ENCODE measurements around the gene HBA1.

HBA1 gene

DNA sequence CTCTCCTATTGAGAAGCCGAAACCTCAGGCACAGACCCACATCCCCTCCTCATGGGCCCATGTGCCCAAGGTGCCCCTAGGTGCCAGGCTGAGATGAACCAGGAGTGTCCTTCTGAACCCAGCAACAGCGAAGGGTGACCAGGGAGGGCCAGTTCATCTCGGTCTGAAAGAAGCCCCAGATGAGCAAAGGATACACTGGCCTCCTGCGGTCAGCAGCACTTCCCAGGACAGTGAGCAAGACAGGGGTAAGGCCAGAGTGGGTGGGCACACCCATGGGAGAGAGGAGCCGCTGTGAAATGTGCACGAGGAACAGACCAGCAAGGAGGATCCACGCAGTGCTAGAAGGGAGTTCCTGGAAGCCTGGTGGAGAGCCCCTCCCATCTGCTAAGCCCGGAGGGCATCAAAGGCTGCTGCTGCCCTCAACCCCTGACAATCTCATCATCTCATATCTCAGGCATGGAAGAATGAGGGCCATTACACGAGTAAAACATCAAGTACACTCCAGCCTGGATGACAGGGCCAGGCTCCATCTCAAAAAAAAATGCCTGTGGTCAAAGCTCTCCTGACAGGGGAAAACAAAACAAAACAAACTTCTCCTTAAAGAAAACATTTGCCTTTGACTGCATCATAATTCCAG is 27.3 kb upstream of the HBA1 start:
- TF ChIP-seq NFIC (IDR thresholded peaks at IDR 0.05) = no peak
- no peak for TF ChIP-seq RAD21 (IDR thresholded peaks at IDR 0.05; ENCODE audit: low read depth)
- TF ChIP-seq ZBTB7A (IDR thresholded peaks at IDR 0.05; ENCODE audit: low read depth) = no peak

DNA sequence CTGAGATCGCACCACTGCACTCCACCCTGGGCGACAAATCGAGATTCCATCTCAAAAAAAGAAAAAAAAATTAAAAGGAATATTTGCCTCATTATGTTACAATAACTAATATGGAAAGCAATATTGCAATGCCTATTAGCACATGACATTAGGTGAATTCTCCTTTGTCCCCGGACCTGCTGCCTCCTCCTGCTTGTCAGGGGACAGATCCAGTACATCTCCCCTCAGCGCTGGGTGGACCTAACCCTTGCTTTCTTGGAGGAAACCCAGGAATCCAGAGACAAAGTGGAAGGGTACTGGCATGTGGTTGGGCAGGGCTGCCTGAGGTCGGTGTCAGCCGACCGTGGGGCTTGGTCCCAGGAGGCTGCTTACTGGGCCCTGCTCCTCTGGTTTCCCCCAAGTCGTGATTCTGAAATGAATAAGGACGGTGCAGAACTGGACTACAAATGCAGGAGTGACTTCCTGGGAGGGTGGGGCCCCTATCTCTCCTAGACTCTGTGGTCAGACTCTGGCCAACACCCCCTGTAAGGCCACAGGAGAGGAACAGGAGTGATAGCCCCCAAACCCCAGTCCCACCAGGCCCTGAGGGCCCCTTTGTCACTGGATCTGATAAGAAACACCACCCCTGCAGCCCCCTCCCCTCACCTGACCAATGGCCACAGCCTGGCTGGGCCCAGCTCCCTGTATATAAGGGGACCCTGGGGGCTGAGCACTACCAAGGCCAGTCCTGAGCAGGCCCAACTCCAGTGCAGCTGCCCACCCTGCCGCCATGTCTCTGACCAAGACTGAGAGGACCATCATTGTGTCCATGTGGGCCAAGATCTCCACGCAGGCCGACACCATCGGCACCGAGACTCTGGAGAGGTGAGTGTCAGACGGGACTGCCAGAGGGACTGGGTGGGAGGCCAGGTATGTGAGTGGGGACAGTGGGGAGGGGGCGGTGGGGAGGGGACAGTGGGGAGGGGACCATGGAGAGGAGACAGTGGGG is 24.0 kb upstream of the HBA1 start, which contains the start of gene HBZ:
Gene HBZ (plus strand): TSS at position 504 of the 988 bp plus-strand sequence. CDS start 266 bp downstream, at position 770.
- TF ChIP-seq TCF12 (IDR thresholded peaks at IDR 0.05; ENCODE audit: low read depth) = no peak
- no peak for TF ChIP-seq NFIC (IDR thresholded peaks at IDR 0.05)
- no peak for TF ChIP-seq FOXM1 (IDR thresholded peaks at IDR 0.05; ENCODE audit: borderline replicate concordance, low read depth)
- no peak for TF ChIP-seq CREB1 (IDR thresholded peaks at IDR 0.05; ENCODE audit: low read depth)
- TF ChIP-seq ZBTB7A (IDR thresholded peaks at IDR 0.05; ENCODE audit: low read depth) = no peak
- TF ChIP-seq, protein P1, sequence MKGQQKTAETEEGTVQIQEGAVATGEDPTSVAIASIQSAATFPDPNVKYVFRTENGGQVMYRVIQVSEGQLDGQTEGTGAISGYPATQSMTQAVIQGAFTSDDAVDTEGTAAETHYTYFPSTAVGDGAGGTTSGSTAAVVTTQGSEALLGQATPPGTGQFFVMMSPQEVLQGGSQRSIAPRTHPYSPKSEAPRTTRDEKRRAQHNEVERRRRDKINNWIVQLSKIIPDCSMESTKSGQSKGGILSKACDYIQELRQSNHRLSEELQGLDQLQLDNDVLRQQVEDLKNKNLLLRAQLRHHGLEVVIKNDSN (IDR thresholded peaks at IDR 0.05) = no peak
- no peak for TF ChIP-seq TAF1 (IDR thresholded peaks at IDR 0.05; ENCODE audit: low read depth)
- TF ChIP-seq, protein P2, sequence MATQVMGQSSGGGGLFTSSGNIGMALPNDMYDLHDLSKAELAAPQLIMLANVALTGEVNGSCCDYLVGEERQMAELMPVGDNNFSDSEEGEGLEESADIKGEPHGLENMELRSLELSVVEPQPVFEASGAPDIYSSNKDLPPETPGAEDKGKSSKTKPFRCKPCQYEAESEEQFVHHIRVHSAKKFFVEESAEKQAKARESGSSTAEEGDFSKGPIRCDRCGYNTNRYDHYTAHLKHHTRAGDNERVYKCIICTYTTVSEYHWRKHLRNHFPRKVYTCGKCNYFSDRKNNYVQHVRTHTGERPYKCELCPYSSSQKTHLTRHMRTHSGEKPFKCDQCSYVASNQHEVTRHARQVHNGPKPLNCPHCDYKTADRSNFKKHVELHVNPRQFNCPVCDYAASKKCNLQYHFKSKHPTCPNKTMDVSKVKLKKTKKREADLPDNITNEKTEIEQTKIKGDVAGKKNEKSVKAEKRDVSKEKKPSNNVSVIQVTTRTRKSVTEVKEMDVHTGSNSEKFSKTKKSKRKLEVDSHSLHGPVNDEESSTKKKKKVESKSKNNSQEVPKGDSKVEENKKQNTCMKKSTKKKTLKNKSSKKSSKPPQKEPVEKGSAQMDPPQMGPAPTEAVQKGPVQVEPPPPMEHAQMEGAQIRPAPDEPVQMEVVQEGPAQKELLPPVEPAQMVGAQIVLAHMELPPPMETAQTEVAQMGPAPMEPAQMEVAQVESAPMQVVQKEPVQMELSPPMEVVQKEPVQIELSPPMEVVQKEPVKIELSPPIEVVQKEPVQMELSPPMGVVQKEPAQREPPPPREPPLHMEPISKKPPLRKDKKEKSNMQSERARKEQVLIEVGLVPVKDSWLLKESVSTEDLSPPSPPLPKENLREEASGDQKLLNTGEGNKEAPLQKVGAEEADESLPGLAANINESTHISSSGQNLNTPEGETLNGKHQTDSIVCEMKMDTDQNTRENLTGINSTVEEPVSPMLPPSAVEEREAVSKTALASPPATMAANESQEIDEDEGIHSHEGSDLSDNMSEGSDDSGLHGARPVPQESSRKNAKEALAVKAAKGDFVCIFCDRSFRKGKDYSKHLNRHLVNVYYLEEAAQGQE (IDR thresholded peaks at IDR 0.05; ENCODE audit: low read depth) = no peak
- no peak for TF ChIP-seq TEAD4 (IDR thresholded peaks at IDR 0.05)
- no peak for TF ChIP-seq YY1 (IDR thresholded peaks at IDR 0.05; ENCODE audit: low read depth)
- TF ChIP-seq EGR1 (IDR thresholded peaks at IDR 0.05) = no peak
- no peak for TF ChIP-seq EP300 (IDR thresholded peaks at IDR 0.05; ENCODE audit: borderline replicate concordance)
- TF ChIP-seq CEBPB (IDR thresholded peaks at IDR 0.05) = no peak
- TF ChIP-seq, protein P3, sequence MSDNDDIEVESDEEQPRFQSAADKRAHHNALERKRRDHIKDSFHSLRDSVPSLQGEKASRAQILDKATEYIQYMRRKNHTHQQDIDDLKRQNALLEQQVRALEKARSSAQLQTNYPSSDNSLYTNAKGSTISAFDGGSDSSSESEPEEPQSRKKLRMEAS (IDR thresholded peaks at IDR 0.05) = no peak

DNA sequence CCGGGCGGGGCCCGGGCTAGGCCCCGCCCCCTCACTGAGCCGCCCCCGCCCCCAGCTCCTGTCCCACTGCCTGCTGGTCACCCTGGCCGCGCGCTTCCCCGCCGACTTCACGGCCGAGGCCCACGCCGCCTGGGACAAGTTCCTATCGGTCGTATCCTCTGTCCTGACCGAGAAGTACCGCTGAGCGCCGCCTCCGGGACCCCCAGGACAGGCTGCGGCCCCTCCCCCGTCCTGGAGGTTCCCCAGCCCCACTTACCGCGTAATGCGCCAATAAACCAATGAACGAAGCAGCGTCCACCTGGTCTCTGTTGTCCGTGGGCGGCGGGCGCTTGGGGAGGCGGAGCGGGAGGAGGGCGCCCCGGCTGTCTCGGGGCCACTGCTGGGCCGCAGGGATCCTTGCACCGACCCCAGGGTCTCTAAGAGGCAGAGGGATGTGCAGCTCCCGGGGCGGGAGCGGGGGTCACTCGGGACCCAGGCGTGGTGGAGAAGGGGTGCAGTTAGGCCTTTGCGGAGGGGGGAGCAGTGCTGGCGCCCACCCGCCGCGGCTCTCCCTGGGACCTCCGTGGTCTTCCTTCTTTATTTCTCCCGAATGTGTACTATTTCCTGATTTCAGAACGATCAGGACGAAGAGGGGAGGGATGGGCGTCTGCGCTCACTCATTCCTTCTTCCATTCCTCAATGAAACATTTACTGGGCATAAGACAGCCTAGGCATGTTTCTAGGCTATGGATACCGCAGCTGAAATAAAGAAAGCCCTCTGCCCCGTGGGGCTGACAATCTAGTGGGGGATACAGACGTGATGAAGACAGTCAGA is 22.1 kb upstream of the HBA1 start:
- TF ChIP-seq CEBPB (IDR thresholded peaks at IDR 0.05) (no peak), EGR1 (IDR thresholded peaks at IDR 0.05) (peak; percentile 75), ZBTB7A (IDR thresholded peaks at IDR 0.05; ENCODE audit: low read depth) (peak; percentile 67; the same call in 1 of the 2 replicates), TAF1 (IDR thresholded peaks at IDR 0.05; ENCODE audit: low read depth) (no peak)
- TF ChIP-seq, protein P1 (IDR thresholded peaks at IDR 0.05) = no peak
- TF ChIP-seq, protein P3 (IDR thresholded peaks at IDR 0.05) = peak; percentile 51

DNA sequence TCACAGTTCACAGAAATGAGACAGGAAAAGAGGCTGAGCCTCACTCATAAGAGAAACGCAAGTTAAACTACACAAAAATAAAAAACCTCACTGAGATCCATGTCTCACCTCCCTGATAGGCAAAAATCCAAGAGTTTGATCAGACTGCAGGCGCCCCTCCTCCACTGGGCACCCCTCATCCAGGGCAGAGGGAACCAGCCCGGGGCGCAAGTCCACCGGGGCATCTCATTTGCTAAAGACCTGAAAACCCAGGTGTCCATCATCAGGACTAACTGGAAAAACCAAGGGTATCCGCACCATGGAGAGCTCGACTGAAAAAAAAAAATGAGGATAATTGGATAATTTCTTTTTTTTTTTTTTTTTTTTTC is 21.5 kb upstream of the HBA1 start:
- TF ChIP-seq, protein P2 (IDR thresholded peaks at IDR 0.05; ENCODE audit: low read depth) = no peak
- TF ChIP-seq EP300 (IDR thresholded peaks at IDR 0.05; ENCODE audit: borderline replicate concordance) = no peak
- no peak for TF ChIP-seq ZBTB7A (IDR thresholded peaks at IDR 0.05; ENCODE audit: low read depth)
- no peak for TF ChIP-seq EGR1 (IDR thresholded peaks at IDR 0.05)
- no peak for TF ChIP-seq YY1 (IDR thresholded peaks at IDR 0.05; ENCODE audit: low read depth)
- TF ChIP-seq RAD21 (IDR thresholded peaks at IDR 0.05; ENCODE audit: low read depth) = no peak
- TF ChIP-seq CREB1 (IDR thresholded peaks at IDR 0.05; ENCODE audit: low read depth) = no peak
- TF ChIP-seq, protein P1 (IDR thresholded peaks at IDR 0.05) = no peak
- TF ChIP-seq CEBPB (IDR thresholded peaks at IDR 0.05) = no peak
- TF ChIP-seq, protein P3 (IDR thresholded peaks at IDR 0.05) = no peak
- TF ChIP-seq TAF1 (IDR thresholded peaks at IDR 0.05; ENCODE audit: low read depth) = no peak
- TF ChIP-seq TCF12 (IDR thresholded peaks at IDR 0.05; ENCODE audit: low read depth) = no peak
- no peak for TF ChIP-seq FOXM1 (IDR thresholded peaks at IDR 0.05; ENCODE audit: borderline replicate concordance, low read depth)
- no peak for TF ChIP-seq NFIC (IDR thresholded peaks at IDR 0.05)
- TF ChIP-seq TEAD4 (IDR thresholded peaks at IDR 0.05) = no peak
